ENCODE measurements around the gene HKDC1.

- TF ChIP-seq CTCF (conservative IDR thresholded peaks at IDR 0.05; ENCODE audit: low read length) (no peak), EZH2phosphoT487 (IDR thresholded peaks at IDR 0.05; ENCODE audit: borderline replicate concordance, low read depth, low read length) (no peak)
These were observed 23.7 kb downstream of the HKDC1 start for GRCh38 chr10:69243817-69244216.
